Gastrocnemius medialis (tissue), 4 donors: Measurements from ENCODE around the gene PPCDC. TPM values are rescaled to one million over a fixed set of nuclear protein-coding genes. Genes with fewer than 3 reads are reported as not detected.

Experiments used
- ATAC-seq, 2 donors: fragments of 150-250 bp; one replicate each; pipeline ENCODE4 v1.9.1; 2016
- DNase-seq, 2 donors: peaks; one replicate each; pipeline ENCODE4 v3.0.0-alpha.2; 2019
- H3K27ac ChIP-seq, 4 donors: fragments of 200-600 bp; sonication (generic); 1 replicate in 1 of 4; 2 replicates in 3 of 4; pipeline ENCODE4 v1.5.1; 2016 to 2018; ENCODE audit warnings: mild to moderate bottlenecking in 2 of 4, moderate library complexity in 1 of 4
- H3K27me3 ChIP-seq, 3 donors: fragments of 200-600 bp; sonication (generic) in 2 of 3; 1 replicate in 1 of 3; 2 replicates in 2 of 3; pipeline versions ENCODE4 v1.5.1 to v1.6.0; 2016 to 2019; ENCODE audit warnings: mild to moderate bottlenecking in 1 of 3, moderate library complexity in 1 of 3
- H3K36me3 ChIP-seq, 2 donors: fragments of 200-600 bp; sonication (generic) in 1 of 2; one replicate each; pipeline ENCODE4 v1.5.1; 2017 to 2018
- H3K4me1 ChIP-seq, 2 donors: fragments of 200-600 bp; sonication (generic) in 1 of 2; one replicate each; pipeline ENCODE4 v1.5.1; 2016 to 2017; ENCODE audit warnings: mild to moderate bottlenecking in 2 of 2
- H3K4me3 ChIP-seq, 4 donors: fragments of 200-600 bp; sonication (generic) in 3 of 4; 1 replicate in 1 of 4; 2 replicates in 3 of 4; pipeline ENCODE4 v1.5.1; 2016 to 2019; ENCODE audit warnings: mild to moderate bottlenecking in 2 of 4
- H3K9me3 ChIP-seq, 3 donors: fragments of 200-600 bp; sonication (generic) in 2 of 3; 1 replicate in 1 of 3; 2 replicates in 2 of 3; pipeline ENCODE4 v1.5.1; 2016 to 2019
- CTCF ChIP-seq, 5 experiments: fragments of 450-650 bp in 3 of 5; fragments of 200-600 bp in 2 of 5; sonication (generic) in 2 of 5; IDR thresholded peaks in 4 of 5; conservative IDR thresholded peaks in 1 of 5; 1 replicate in 4 of 5; 2 replicates in 1 of 5; pipeline ENCODE4 v1.5.1; 2016 to 2019; ENCODE audit warnings: antibody characterized with exemption in 5 of 5, mild to moderate bottlenecking in 3 of 5, moderate library complexity in 3 of 5
- POLR2A ChIP-seq, 2 donors: fragments of 450-650 bp; IDR thresholded peaks; one replicate each; pipeline ENCODE4 v1.6.1; 2017; ENCODE audit warnings: antibody characterized with exemption in 2 of 2, mild to moderate bottlenecking in 2 of 2, moderate library complexity in 2 of 2
- in situ Hi-C, 4 donors: fragments of 200-750 bp; cut with MboI; loops; one replicate each; pipeline versions ENCODE4 v1.15.0 to v1.8.0; 2017; ENCODE audit warnings: low sequenced_read_pairs in 4 of 4
- intact Hi-C: fragments of 100-400 bp; cut with DNase I; formaldehyde crosslinking; loops from one replicate; pipeline ENCODE4 v1.15.1; 2023; ENCODE audit warnings: low total_unique reads
- total RNA-seq, 4 donors: library from RNA; depleted of rRNA; stranded (reverse); fragments of >200 nt; gene quantifications; one replicate each; pipeline versions ENCODE4 v1.1.0 to v1.2.3, GENCODE V29; 2016

PPCDC gene
- total RNA-seq, 4 donors from 2014 or later: 5.5 to 20.2 (median 11.9) TPM

- TF ChIP-seq POLR2A (IDR thresholded peaks at IDR 0.05) (no peak), CTCF (IDR thresholded peaks at IDR 0.05 in 4 of 5, conservative IDR thresholded peaks at IDR 0.05 in 1 of 5) (no peak)
- DNase-seq (no peak), ATAC-seq (no peak)
- H3K4me1 ChIP-seq: peaks cover 8 to 31% of the 10 kb centered on the region in 2 donors
- H3K36me3 ChIP-seq: no peaks in the 10 kb centered on the region
- in situ Hi-C loops (loop anchor here (5.0 to 10.0 kb wide), 3 partner anchors 177 to 182 kb away; partner anchors contain the start of gene C15orf39 (in 3 of the 4)), intact Hi-C loops (no loop called here)
- no peak overlapping the region for H3K27ac ChIP-seq
- no peak overlapping the region for H3K4me3 ChIP-seq
- no peaks in the 10 kb centered on the region for H3K9me3 ChIP-seq
- no peaks in the 10 kb centered on the region for H3K27me3 ChIP-seq
Observed at GRCh38 chr15:75025107-75025506, 1.7 kb downstream of the PPCDC start.

- Histone ChIP-seq H3K4me1 (peaks cover 12 to 36% of the 10 kb centered on the region in 2 donors), H3K9me3 (no peaks in the 10 kb centered on the region), H3K36me3 (no peaks in the 10 kb centered on the region), H3K4me3 (no peak overlapping the region), H3K27ac (no peak overlapping the region), H3K27me3 (no peaks in the 10 kb centered on the region)
- no peak for DNase-seq
- intact Hi-C loops (no loop called here), in situ Hi-C loops (loop anchor here (5.0 to 10.0 kb wide), 3 partner anchors 177 to 182 kb away; partner anchors contain the start of gene C15orf39 (in 3 of the 4))
- no peak for TF ChIP-seq CTCF (IDR thresholded peaks at IDR 0.05 in 4 of 5, conservative IDR thresholded peaks at IDR 0.05 in 1 of 5)
- no peak for TF ChIP-seq POLR2A (IDR thresholded peaks at IDR 0.05)
- ATAC-seq: no peak
Observed at GRCh38 chr15:75025548-75026260, 2.3 kb downstream of the PPCDC start.

- no peak for ATAC-seq
- no peaks in the 10 kb centered on the region for H3K27me3 ChIP-seq
- no peak for DNase-seq
- peaks cover 16 to 41% of the 10 kb centered on the region in 2 donors for H3K4me1 ChIP-seq
- intact Hi-C loops: no loop called here
- in situ Hi-C loops: loop anchor here (5.0 to 10.0 kb wide), 3 partner anchors 175 to 180 kb away; partner anchors contain the start of gene C15orf39 (in 3 of the 4)
- no peak overlapping the region for H3K27ac ChIP-seq
- no peak overlapping the region for H3K4me3 ChIP-seq
- TF ChIP-seq POLR2A (IDR thresholded peaks at IDR 0.05) (no peak), CTCF (IDR thresholded peaks at IDR 0.05 in 4 of 5, conservative IDR thresholded peaks at IDR 0.05 in 1 of 5) (no peak)
- no peaks in the 10 kb centered on the region for H3K9me3 ChIP-seq
- no peaks in the 10 kb centered on the region for H3K36me3 ChIP-seq
Observed at GRCh38 chr15:75027551-75027950, 4.2 kb downstream of the PPCDC start.

- Histone ChIP-seq H3K4me3 (no peak overlapping the region), H3K36me3 (no peaks in the 10 kb centered on the region), H3K4me1 (peaks cover 16 to 39% of the 10 kb centered on the region in 2 donors), H3K27me3 (no peaks in the 10 kb centered on the region), H3K9me3 (no peaks in the 10 kb centered on the region), H3K27ac (peak overlapping the region in 1 of 4 donors; percentile 62)
- DNase-seq (no peak), ATAC-seq (peak in 1 of 2 donors; percentile 6)
- intact Hi-C loops: loop anchor here (1.0 kb wide), 1 partner anchor 175 kb away; no protein-coding TSS in a partner anchor
- in situ Hi-C loops: loop anchor here (5.0 to 10.0 kb wide), 3 partner anchors 173 to 178 kb away; partner anchors contain the start of gene C15orf39 (in 3 of the 4)
- no peak for TF ChIP-seq CTCF (IDR thresholded peaks at IDR 0.05 in 4 of 5, conservative IDR thresholded peaks at IDR 0.05 in 1 of 5)
- no peak for TF ChIP-seq POLR2A (IDR thresholded peaks at IDR 0.05)
Observed at GRCh38 chr15:75028991-75029377, 5.6 kb downstream of the PPCDC start.
